CD14-positive monocyte (primary cell): ENCODE data around the gene CMTM2. TPM values are rescaled to one million over a fixed set of nuclear protein-coding genes. Genes with fewer than 3 reads are reported as not detected.

Source experiments
- DNase-seq, 3 donors: peaks; one replicate each; pipeline ENCODE4 v3.0.0-alpha.2; 2011 to 2022
- H2AFZ ChIP-seq: 2 replicates; pipeline ENCODE4 v1.6.0; 2012; ENCODE audit warnings: mild to moderate bottlenecking, low read depth, low read length, inconsistent platforms; ENCODE audit not compliant: insufficient read depth, poor library complexity, severe bottlenecking
- H3K27ac ChIP-seq, 2 donors: 1 replicate in 1 of 2; 2 replicates in 1 of 2; pipeline ENCODE4 v1.5.1; 2012 to 2013; ENCODE audit warnings: low read length in 2 of 2, control low read depth in 1 of 2, inconsistent platforms in 1 of 2, low read depth in 1 of 2, mild to moderate bottlenecking in 1 of 2
- H3K27me3 ChIP-seq, 2 donors: one replicate each; pipeline versions ENCODE4 v1.6.0 to v1.6.1; 2011 to 2013; ENCODE audit warnings: low read length in 2 of 2; ENCODE audit not compliant: control insufficient read depth in 2 of 2, insufficient read depth in 2 of 2
- H3K36me3 ChIP-seq, 2 donors: replicated peaks in 1 of 2; 1 replicate in 1 of 2; 2 replicates in 1 of 2; pipeline versions ENCODE4 v1.5.1 to v1.6.1; 2012 to 2013; ENCODE audit warnings: low read length in 2 of 2, control low read depth in 1 of 2, inconsistent platforms in 1 of 2, mild to moderate bottlenecking in 1 of 2; ENCODE audit not compliant: insufficient read depth in 2 of 2, control insufficient read depth in 1 of 2
- H3K4me1 ChIP-seq, 2 donors: 1 replicate in 1 of 2; 2 replicates in 1 of 2; pipeline versions ENCODE4 v1.5.1 to v1.6.1; 2012 to 2013; ENCODE audit warnings: low read length in 2 of 2, control low read depth in 1 of 2, inconsistent platforms in 1 of 2, mild to moderate bottlenecking in 1 of 2, moderate library complexity in 1 of 2; ENCODE audit not compliant: insufficient read depth in 2 of 2, control insufficient read depth in 1 of 2
- H3K4me2 ChIP-seq: replicated peaks from 2 replicates; pipeline ENCODE3; 2012; ENCODE audit warnings: low read length, moderate library complexity, mild to moderate bottlenecking; ENCODE audit not compliant: poor library complexity, severe bottlenecking; ENCODE audit errors: extremely low read depth
- H3K4me3 ChIP-seq, 3 experiments: fragments of 200-600 bp in 1 of 3; sonication (generic) in 1 of 3; replicated peaks in 1 of 3; 1 replicate in 2 of 3; 2 replicates in 1 of 3; pipeline ENCODE4 v1.5.1; 2011 to 2013; ENCODE audit warnings: low read length in 3 of 3, mild to moderate bottlenecking in 3 of 3, control low read depth in 2 of 3, low read depth in 2 of 3, inconsistent platforms in 1 of 3, moderate library complexity in 1 of 3
- H3K79me2 ChIP-seq: 2 replicates; pipeline ENCODE4 v1.6.0; 2012; ENCODE audit warnings: mild to moderate bottlenecking, control low read depth, inconsistent platforms, low read length, moderate library complexity; ENCODE audit not compliant: insufficient read depth
- H3K9ac ChIP-seq: 2 replicates; pipeline ENCODE4 v1.6.0; 2017; ENCODE audit warnings: low read length, mild to moderate bottlenecking; ENCODE audit not compliant: insufficient read depth, poor library complexity, severe bottlenecking
- H3K9me3 ChIP-seq, 2 donors: replicated peaks in 1 of 2; 1 replicate in 1 of 2; 2 replicates in 1 of 2; pipeline versions ENCODE4 v1.5.1 to v1.6.1; 2012 to 2013; ENCODE audit warnings: low read length in 2 of 2, control low read depth in 1 of 2; ENCODE audit not compliant: control insufficient read depth in 1 of 2, insufficient read depth in 1 of 2
- H4K20me1 ChIP-seq: 2 replicates; pipeline ENCODE4 v1.6.0; 2012; ENCODE audit warnings: mild to moderate bottlenecking, low read length, control low read depth, moderate library complexity; ENCODE audit not compliant: insufficient read depth
- H3K27ac Mint-ChIP-seq, 7 donors: one replicate each; pipeline ENCODE4 v1.8.0; 2020; ENCODE audit warnings: mild to moderate bottlenecking in 7 of 7, mixed read lengths in 7 of 7, moderate library complexity in 6 of 7, inconsistent platforms in 2 of 7
- H3K27me3 Mint-ChIP-seq, 3 donors: one replicate each; pipeline ENCODE4 v1.8.0; 2021 to 2022; ENCODE audit warnings: low read depth in 3 of 3, mild to moderate bottlenecking in 3 of 3, mixed read lengths in 3 of 3, moderate library complexity in 3 of 3, inconsistent platforms in 1 of 3
- H3K36me3 Mint-ChIP-seq, 2 donors: one replicate each; pipeline ENCODE4 v1.8.0; 2020; ENCODE audit warnings: mixed read lengths in 2 of 2, inconsistent platforms in 1 of 2, mild to moderate bottlenecking in 1 of 2
- H3K4me1 Mint-ChIP-seq: one replicate; pipeline ENCODE4 v1.8.0; 2020; ENCODE audit warnings: mild to moderate bottlenecking, mixed read lengths
- H3K4me3 Mint-ChIP-seq, 2 donors: one replicate each; pipeline ENCODE4 v1.8.0; 2020; ENCODE audit warnings: mild to moderate bottlenecking in 2 of 2, mixed read lengths in 2 of 2, moderate library complexity in 1 of 2
- H3K9me3 Mint-ChIP-seq, 7 donors: one replicate each; pipeline ENCODE4 v1.8.0; 2020 to 2022; ENCODE audit warnings: mixed read lengths in 7 of 7, mild to moderate bottlenecking in 6 of 7, moderate library complexity in 6 of 7, inconsistent platforms in 2 of 7
- WGBS: methylation state at CpG from one replicate; pipeline ENCODE4 v1.1.5; 2013; ENCODE audit warnings: missing lambda C conversion rate; ENCODE audit not compliant: insufficient coverage; 5-methylcytosine and 5-hydroxymethylcytosine counted together
- intact Hi-C, 2 donors: fragments of 100-400 bp; cut with micrococcal nuclease; formaldehyde crosslinking; loops; one replicate each; pipeline versions ENCODE4 v1.15.0 to v1.15.1; 2023
- polyA plus RNA-seq, 3 donors: library from polyadenylated mRNA; depleted of rRNA in 1 of 3; unstranded in 2 of 3; stranded (reverse) in 1 of 3; fragments of 300-500 nt in 2 of 3; fragments of >200 nt in 1 of 3; fragmentation: Illumina TruSeq in 2 of 3; gene quantifications; 1 replicate in 2 of 3; 2 replicates in 1 of 3; pipeline ENCODE4 v1.2.3, GENCODE V29; 2012 to 2021
- TF ChIP-seq, protein P1 (sequence below): fragments of 200-600 bp; IDR thresholded peaks from one replicate; pipeline ENCODE4 v1.8.0; 2022; ENCODE audit warnings: antibody characterized with exemption, mild to moderate bottlenecking

Gene CMTM2
- polyA plus RNA-seq, 3 donors, result 11.0 to 41.6 (median 39.1) TPM

GRCh38 chr16:66618588-66619375 lies 39.5 kb downstream of the CMTM2 start:
- Mint-ChIP-seq H3K9me3 (peaks cover 0 to 2% (median 0%) of the 10 kb centered on the region in 7 donors), H3K4me1 (peaks cover 30% of the 10 kb centered on the region), H3K27ac (no peak overlapping the region), H3K27me3 (peaks cover 0 to 3% (median 0%) of the 10 kb centered on the region in 3 donors), H3K4me3 (no peak overlapping the region), H3K36me3 (peaks cover 58 to 87% of the 10 kb centered on the region in 2 donors)
- Histone ChIP-seq H3K36me3 (peaks cover 42 to 86% of the 10 kb centered on the region in 2 donors), H3K4me2 (no peak overlapping the region), H4K20me1 (peaks cover 28% of the 10 kb centered on the region), H3K4me3 (no peak overlapping the region), H3K27ac (no peak overlapping the region), H3K4me1 (peaks cover 15 to 16% of the 10 kb centered on the region in 2 donors), H3K9ac (no peak overlapping the region), H3K27me3 (no peaks in the 10 kb centered on the region), H2AFZ (no peak overlapping the region), H3K79me2 (peaks cover 4% of the 10 kb centered on the region), H3K9me3 (no peaks in the 10 kb centered on the region)
- intact Hi-C loops, result no loop called here
- no peak for DNase-seq
- TF ChIP-seq, protein P1, sequence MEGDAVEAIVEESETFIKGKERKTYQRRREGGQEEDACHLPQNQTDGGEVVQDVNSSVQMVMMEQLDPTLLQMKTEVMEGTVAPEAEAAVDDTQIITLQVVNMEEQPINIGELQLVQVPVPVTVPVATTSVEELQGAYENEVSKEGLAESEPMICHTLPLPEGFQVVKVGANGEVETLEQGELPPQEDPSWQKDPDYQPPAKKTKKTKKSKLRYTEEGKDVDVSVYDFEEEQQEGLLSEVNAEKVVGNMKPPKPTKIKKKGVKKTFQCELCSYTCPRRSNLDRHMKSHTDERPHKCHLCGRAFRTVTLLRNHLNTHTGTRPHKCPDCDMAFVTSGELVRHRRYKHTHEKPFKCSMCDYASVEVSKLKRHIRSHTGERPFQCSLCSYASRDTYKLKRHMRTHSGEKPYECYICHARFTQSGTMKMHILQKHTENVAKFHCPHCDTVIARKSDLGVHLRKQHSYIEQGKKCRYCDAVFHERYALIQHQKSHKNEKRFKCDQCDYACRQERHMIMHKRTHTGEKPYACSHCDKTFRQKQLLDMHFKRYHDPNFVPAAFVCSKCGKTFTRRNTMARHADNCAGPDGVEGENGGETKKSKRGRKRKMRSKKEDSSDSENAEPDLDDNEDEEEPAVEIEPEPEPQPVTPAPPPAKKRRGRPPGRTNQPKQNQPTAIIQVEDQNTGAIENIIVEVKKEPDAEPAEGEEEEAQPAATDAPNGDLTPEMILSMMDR, result no peak
- 98% methylated on average over 9 of the region's 10 CpGs for WGBS

DNA sequence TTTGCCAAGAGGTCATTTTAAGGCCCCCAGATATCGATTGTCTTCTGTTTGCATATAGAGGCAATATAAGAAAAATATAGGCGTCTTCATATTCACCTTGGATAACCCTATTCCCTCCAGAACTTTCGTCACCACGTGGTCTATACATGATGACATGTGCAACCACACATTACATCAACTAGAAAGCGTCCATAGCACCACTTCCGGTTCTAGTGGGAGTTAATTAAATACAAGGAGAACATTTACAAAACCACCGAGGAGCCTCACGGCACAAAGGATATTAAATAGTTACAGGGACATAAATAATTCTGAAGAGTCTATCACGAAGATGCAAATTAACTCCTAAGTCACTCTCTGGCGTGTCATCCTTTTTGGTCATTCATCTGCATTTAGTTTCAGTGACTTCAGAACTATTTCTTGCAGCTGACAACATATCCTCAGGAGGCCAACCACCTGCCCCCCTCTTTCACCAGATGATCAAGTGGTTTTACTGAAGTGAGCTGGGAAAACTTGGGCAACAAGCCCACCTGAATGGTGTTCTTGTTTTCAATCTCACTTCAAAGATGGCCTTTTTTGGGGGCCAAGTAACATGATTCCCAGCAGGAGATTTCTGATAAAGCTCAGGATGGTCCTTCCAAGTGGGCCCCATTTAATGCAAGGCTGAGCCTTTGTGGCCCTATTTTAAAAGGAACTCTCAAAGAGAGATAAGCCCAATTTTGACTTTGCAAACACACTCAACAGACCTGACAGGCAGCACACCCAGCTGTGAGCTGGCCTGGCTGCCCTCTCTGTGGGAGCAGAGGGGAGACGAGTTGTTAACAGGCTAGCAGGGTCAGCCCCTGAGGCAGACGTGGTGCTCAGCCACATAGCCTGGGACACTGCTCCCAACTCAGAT lies 40.5 kb downstream of the CMTM2 start:
- H3K4me1 ChIP-seq, result peaks cover 15 to 16% of the 10 kb centered on the region in 2 donors
- DNase-seq, result peak; percentile 9 to 33 (median 23)
- intact Hi-C loops, result no loop called here
- TF ChIP-seq, protein P1, result no peak
- H3K79me2 ChIP-seq, result no peaks in the 10 kb centered on the region
- H4K20me1 ChIP-seq, result peaks cover 18% of the 10 kb centered on the region
- no peak overlapping the region for H3K4me2 ChIP-seq
- no peaks in the 10 kb centered on the region for H3K27me3 ChIP-seq
- Mint-ChIP-seq H3K4me3 (no peak overlapping the region), H3K4me1 (peaks cover 30% of the 10 kb centered on the region), H3K27me3 (peaks cover 0 to 4% (median 0%) of the 10 kb centered on the region in 3 donors), H3K36me3 (peaks cover 54 to 84% of the 10 kb centered on the region in 2 donors), H3K27ac (peak overlapping the region in 2 of 7 donors; percentile 8 to 68), H3K9me3 (peaks cover 0 to 2% (median 0%) of the 10 kb centered on the region in 7 donors)
- H3K27ac ChIP-seq, result no peak overlapping the region
- H3K36me3 ChIP-seq, result peaks cover 39 to 86% of the 10 kb centered on the region in 2 donors
- no peaks in the 10 kb centered on the region for H3K9me3 ChIP-seq
- no peak overlapping the region for H2AFZ ChIP-seq
- 94% methylated on average over 2 of the region's 12 CpGs for WGBS
- no peak overlapping the region for H3K9ac ChIP-seq
- H3K4me3 ChIP-seq, result no peak overlapping the region
